ENCODE data around the gene MAD1L1. TPM values are rescaled to one million over a fixed set of nuclear protein-coding genes. Genes with fewer than 3 reads are reported as not detected.

Gene MAD1L1
- total and polyA plus RNA-seq, 2 of the 8 experiments (the other 6 are each of a cell fraction or from before 2014, with no cell fraction given) = 40.4 to 44.6 TPM

DNA sequence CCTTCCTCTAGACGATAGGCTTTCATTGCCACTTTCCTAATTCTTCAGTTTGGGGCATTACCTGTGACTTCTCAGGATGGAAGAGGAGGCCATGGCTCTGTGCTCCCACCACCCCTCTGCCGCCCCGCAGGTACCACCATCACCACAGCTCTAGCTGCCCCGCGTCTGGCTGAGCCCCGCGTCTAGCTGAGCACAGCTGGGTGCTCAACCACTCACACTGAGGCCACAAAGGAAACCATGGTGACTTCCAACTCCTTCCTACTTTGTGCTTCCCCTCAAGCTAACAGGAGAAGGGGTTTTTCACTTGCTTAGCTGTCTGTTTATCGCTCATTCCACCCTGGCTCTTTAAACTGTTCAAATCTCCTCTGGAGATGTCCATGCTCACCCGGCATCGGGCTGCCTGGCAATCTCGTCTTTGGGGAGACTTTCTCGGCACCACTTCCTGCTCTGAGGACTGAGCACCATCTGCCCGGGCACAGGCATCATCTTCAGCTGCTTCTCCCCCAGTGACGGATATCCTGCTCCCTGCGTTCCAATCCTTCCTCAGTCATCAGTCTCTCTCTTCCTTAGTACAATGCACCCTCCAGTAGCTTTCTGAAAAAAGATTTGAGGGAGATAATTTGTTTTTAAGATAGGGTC lies 59.4 kb downstream of the MAD1L1 start:
- no peak overlapping the region for H4K91ac ChIP-seq (replicated peaks; ENCODE audit: insufficient read length, low read length)
- peaks cover 10% of the 10 kb centered on the region for H3K79me1 ChIP-seq (ENCODE audit: low read depth, low read length)
- no peaks in the 10 kb centered on the region for H3K27me3 ChIP-seq (replicated peaks in 1 of 4; ENCODE audit: control insufficient read depth in 3 of 4, extremely low read depth in 1 of 4, insufficient read depth in 3 of 4, low read length in 3 of 4)
- ChIA-PET POLR2A (ENCODE audit: partially characterized antibody) (interaction anchor here (1.4 kb wide), 1 partner anchor 128 kb away, joined by 3 read pairs; no protein-coding TSS in a partner anchor), CTCF (ENCODE audit: partially characterized antibody) (interaction anchor here (0.8 to 1.3 kb wide), 4 partner anchors 13 to 464 kb away, joined by 3 to 6 read pairs (median 4); no protein-coding TSS in a partner anchor)
- no peak overlapping the region for H3K56ac ChIP-seq (replicated peaks; ENCODE audit: insufficient read length, low read depth, low read length)
- H2BK5ac ChIP-seq (ENCODE audit: low read depth, low read length) = no peak overlapping the region
- no peak overlapping the region for H2BK15ac ChIP-seq (ENCODE audit: low read length)
- no peak for TF ChIP-seq SIN3A (conservative IDR thresholded peaks at IDR 0.05 in 1 of 2, IDR thresholded peaks at IDR 0.05 in 1 of 2; ENCODE audit: low read depth in 1 of 2, low read length in 2 of 2)
- no peak for TF ChIP-seq JUND (IDR thresholded peaks at IDR 0.05; ENCODE audit: low read length)
- TF ChIP-seq HDAC2 (IDR thresholded peaks at IDR 0.05; ENCODE audit: borderline replicate concordance in 1 of 2, low read depth in 2 of 2, low read length in 2 of 2) = no peak
- TF ChIP-seq MAFK (IDR thresholded peaks at IDR 0.05; ENCODE audit: low read depth, low read length) = no peak
- TF ChIP-seq ATF3 (IDR thresholded peaks at IDR 0.05; ENCODE audit: insufficient read depth, low read depth, low read length) = no peak
- no peak for TF ChIP-seq CHD1 (IDR thresholded peaks at IDR 0.05; ENCODE audit: low read depth, low read length)
- H3K9me3 ChIP-seq (ENCODE audit: insufficient read depth in 2 of 2, low read depth in 1 of 2, low read length in 1 of 2) = no peaks in the 10 kb centered on the region
- no peak overlapping the region for H2BK12ac ChIP-seq (ENCODE audit: low read depth, low read length)
- DNase-seq (ENCODE audit: low read depth in 1 of 2, low spot score in 2 of 2) (no peak), FAIRE-seq (no peak)
- no peaks in the 10 kb centered on the region for H3K79me2 ChIP-seq (ENCODE audit: control insufficient read depth in 1 of 2, insufficient read depth in 2 of 2, low read length in 2 of 2)
- H2AFZ ChIP-seq (ENCODE audit: low read length) = no peak overlapping the region
- no peak overlapping the region for H2BK20ac ChIP-seq (ENCODE audit: low read length)
- H3K14ac ChIP-seq (ENCODE audit: insufficient read length) = no peak overlapping the region
- no peak overlapping the region; a peak in 1 of 7 replicates for H3K9ac ChIP-seq (replicated peaks in 1 of 4; ENCODE audit: extremely low read depth in 1 of 4, low read depth in 3 of 4, low read length in 3 of 4)
- no peak overlapping the region for H4K5ac ChIP-seq (ENCODE audit: insufficient read length, low read depth, low read length)
- H4K20me1 ChIP-seq (replicated peaks in 1 of 2; ENCODE audit: control insufficient read depth in 1 of 2, insufficient read depth in 2 of 2, low read length in 2 of 2) = peaks cover 0 to 4% of the 10 kb centered on the region in 2 experiments
- H3K4me2 ChIP-seq (ENCODE audit: insufficient read depth in 1 of 2, low read depth in 2 of 2, low read length in 2 of 2) = no peak overlapping the region
- H3K4ac ChIP-seq (replicated peaks; ENCODE audit: insufficient read length, low read depth, low read length) = no peak overlapping the region
- H3K4me3 ChIP-seq (ENCODE audit: extremely low read depth in 1 of 4, insufficient read depth in 2 of 4, low read depth in 3 of 4, low read length in 4 of 4) = no peak overlapping the region
- WGBS, 2 experiments (ENCODE audit: extremely low coverage in 1 of 2, insufficient coverage in 1 of 2, insufficient read length in 1 of 2, insufficient replicate concordance in 2 of 2, low coverage in 1 of 2, low lambda C conversion rate in 2 of 2, missing lambda C conversion rate in 1 of 2) = 91% methylated on average over 15 of the region's 15 CpGs; no CpG with 5 or more reads in 1 of the 2 experiments
- no peak overlapping the region for H3K23ac ChIP-seq (ENCODE audit: insufficient read length)
- H3K23me2 ChIP-seq (ENCODE audit: low read depth, low read length) = no peaks in the 10 kb centered on the region
- H2BK120ac ChIP-seq (replicated peaks; ENCODE audit: low read depth, low read length) = no peak overlapping the region
- no peaks in the 10 kb centered on the region; a peak in 1 of 7 replicates for H3K4me1 ChIP-seq (replicated peaks in 1 of 4; ENCODE audit: control insufficient read depth in 3 of 4, insufficient read depth in 4 of 4, low read length in 3 of 4)
- H3K18ac ChIP-seq (ENCODE audit: extremely low read depth, low read length) = no peak overlapping the region
- H4K8ac ChIP-seq (ENCODE audit: extremely low read depth, insufficient read depth, low read length) = no peak overlapping the region
- peaks cover 0 to 4% (median 0%) of the 10 kb centered on the region in 4 experiments; a peak in 5 of 8 replicates for H3K36me3 ChIP-seq (ENCODE audit: control insufficient read depth in 2 of 4, insufficient read depth in 4 of 4, low read length in 3 of 4)
- H2AK5ac ChIP-seq (ENCODE audit: low read depth, low read length) = no peak overlapping the region
- H3K27ac ChIP-seq (ENCODE audit: low read depth, low read length) = no peak overlapping the region
